Measurements from ENCODE around the gene ABCA2.

DNA sequence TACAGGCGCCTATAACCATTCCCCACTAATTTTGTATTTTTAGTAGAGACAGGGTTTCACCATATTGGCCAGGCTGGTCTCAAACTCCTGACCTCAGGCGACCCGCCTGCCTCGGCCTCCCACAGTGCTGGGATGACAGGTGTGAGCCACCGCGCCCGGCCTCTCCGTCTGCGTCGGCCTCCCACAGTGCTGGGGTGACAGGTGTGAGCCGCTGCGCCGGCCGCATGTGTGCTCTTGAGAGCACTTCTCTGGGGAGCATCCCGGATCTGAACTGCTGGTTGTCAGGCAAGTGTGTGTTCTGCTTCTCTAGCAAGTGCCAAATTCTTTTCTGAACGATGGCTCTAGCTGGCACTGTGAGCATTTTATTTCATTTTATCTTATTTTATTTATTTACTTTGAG lies 29.5 kb upstream of the ABCA2 start:
- TF ChIP-seq, protein P1, sequence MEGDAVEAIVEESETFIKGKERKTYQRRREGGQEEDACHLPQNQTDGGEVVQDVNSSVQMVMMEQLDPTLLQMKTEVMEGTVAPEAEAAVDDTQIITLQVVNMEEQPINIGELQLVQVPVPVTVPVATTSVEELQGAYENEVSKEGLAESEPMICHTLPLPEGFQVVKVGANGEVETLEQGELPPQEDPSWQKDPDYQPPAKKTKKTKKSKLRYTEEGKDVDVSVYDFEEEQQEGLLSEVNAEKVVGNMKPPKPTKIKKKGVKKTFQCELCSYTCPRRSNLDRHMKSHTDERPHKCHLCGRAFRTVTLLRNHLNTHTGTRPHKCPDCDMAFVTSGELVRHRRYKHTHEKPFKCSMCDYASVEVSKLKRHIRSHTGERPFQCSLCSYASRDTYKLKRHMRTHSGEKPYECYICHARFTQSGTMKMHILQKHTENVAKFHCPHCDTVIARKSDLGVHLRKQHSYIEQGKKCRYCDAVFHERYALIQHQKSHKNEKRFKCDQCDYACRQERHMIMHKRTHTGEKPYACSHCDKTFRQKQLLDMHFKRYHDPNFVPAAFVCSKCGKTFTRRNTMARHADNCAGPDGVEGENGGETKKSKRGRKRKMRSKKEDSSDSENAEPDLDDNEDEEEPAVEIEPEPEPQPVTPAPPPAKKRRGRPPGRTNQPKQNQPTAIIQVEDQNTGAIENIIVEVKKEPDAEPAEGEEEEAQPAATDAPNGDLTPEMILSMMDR (IDR thresholded peaks at IDR 0.05 in 2 of 3, conservative IDR thresholded peaks at IDR 0.05 in 1 of 3; ENCODE audit: insufficient read depth in 2 of 3, low read depth in 1 of 3, low read length in 3 of 3): no peak
- TF ChIP-seq POLR2AphosphoS2 (IDR thresholded peaks at IDR 0.05; ENCODE audit: low read length) (no peak), POLR2AphosphoS5 (IDR thresholded peaks at IDR 0.05; ENCODE audit: control insufficient read depth, insufficient read depth, low read depth, low read length) (no peak), CC2D1A (IDR thresholded peaks at IDR 0.05) (no peak), RFX5 (IDR thresholded peaks at IDR 0.05; ENCODE audit: low read depth, low read length) (no peak), CBX2 (IDR thresholded peaks at IDR 0.05; ENCODE audit: insufficient read depth, low read length, poor library complexity, severe bottlenecking) (no peak), POLR2A (conservative IDR thresholded peaks at IDR 0.05) (no peak), HCFC1 (IDR thresholded peaks at IDR 0.05; ENCODE audit: low read depth, low read length) (no peak), RB1 (IDR thresholded peaks at IDR 0.05; ENCODE audit: low read depth) (no peak)
- TF ChIP-seq, protein P2, sequence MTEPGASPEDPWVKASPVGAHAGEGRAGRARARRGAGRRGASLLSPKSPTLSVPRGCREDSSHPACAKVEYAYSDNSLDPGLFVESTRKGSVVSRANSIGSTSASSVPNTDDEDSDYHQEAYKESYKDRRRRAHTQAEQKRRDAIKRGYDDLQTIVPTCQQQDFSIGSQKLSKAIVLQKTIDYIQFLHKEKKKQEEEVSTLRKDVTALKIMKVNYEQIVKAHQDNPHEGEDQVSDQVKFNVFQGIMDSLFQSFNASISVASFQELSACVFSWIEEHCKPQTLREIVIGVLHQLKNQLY (CRISPR knock-in tag; conservative IDR thresholded peaks at IDR 0.05): no peak
- TF ChIP-seq, protein P3, sequence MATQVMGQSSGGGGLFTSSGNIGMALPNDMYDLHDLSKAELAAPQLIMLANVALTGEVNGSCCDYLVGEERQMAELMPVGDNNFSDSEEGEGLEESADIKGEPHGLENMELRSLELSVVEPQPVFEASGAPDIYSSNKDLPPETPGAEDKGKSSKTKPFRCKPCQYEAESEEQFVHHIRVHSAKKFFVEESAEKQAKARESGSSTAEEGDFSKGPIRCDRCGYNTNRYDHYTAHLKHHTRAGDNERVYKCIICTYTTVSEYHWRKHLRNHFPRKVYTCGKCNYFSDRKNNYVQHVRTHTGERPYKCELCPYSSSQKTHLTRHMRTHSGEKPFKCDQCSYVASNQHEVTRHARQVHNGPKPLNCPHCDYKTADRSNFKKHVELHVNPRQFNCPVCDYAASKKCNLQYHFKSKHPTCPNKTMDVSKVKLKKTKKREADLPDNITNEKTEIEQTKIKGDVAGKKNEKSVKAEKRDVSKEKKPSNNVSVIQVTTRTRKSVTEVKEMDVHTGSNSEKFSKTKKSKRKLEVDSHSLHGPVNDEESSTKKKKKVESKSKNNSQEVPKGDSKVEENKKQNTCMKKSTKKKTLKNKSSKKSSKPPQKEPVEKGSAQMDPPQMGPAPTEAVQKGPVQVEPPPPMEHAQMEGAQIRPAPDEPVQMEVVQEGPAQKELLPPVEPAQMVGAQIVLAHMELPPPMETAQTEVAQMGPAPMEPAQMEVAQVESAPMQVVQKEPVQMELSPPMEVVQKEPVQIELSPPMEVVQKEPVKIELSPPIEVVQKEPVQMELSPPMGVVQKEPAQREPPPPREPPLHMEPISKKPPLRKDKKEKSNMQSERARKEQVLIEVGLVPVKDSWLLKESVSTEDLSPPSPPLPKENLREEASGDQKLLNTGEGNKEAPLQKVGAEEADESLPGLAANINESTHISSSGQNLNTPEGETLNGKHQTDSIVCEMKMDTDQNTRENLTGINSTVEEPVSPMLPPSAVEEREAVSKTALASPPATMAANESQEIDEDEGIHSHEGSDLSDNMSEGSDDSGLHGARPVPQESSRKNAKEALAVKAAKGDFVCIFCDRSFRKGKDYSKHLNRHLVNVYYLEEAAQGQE (IDR thresholded peaks at IDR 0.05; ENCODE audit: borderline replicate concordance): no peak
- TF ChIP-seq, protein P3 (CRISPR knock-in tag; IDR thresholded peaks at IDR 0.05; ENCODE audit: low read depth): no peak
